ENCODE results near the gene PABPN1. TPM values are rescaled to one million over a fixed set of nuclear protein-coding genes. Genes with fewer than 3 reads are reported as not detected.

The PABPN1 gene
- total RNA-seq, 1 donor from 2014 or later = 337 TPM

GRCh38 chr14:23372509-23372908 is 51.3 kb downstream of the PABPN1 start, which contains the start of gene IL25:
TSS of gene IL25 (plus strand) at chr14:23372809.
- Mint-ChIP-seq H3K9me3 (no peaks in the 10 kb centered on the region), H3K36me3 (no peaks in the 10 kb centered on the region), H3K4me3 (no peak within 1 kb of the TSS), H3K27ac (no peak within 1 kb of the TSS), H3K27me3 (peaks cover 7% of the 10 kb centered on the region), H3K4me1 (ENCODE audit: unreplicated experiment) (no peaks in the 10 kb centered on the region)
- no peak for DNase-seq (ENCODE audit: extremely low spot score, unreplicated experiment)
- TF ChIP-seq, protein P1, sequence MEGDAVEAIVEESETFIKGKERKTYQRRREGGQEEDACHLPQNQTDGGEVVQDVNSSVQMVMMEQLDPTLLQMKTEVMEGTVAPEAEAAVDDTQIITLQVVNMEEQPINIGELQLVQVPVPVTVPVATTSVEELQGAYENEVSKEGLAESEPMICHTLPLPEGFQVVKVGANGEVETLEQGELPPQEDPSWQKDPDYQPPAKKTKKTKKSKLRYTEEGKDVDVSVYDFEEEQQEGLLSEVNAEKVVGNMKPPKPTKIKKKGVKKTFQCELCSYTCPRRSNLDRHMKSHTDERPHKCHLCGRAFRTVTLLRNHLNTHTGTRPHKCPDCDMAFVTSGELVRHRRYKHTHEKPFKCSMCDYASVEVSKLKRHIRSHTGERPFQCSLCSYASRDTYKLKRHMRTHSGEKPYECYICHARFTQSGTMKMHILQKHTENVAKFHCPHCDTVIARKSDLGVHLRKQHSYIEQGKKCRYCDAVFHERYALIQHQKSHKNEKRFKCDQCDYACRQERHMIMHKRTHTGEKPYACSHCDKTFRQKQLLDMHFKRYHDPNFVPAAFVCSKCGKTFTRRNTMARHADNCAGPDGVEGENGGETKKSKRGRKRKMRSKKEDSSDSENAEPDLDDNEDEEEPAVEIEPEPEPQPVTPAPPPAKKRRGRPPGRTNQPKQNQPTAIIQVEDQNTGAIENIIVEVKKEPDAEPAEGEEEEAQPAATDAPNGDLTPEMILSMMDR (conservative IDR thresholded peaks at IDR 0.05) = no peak

DNA sequence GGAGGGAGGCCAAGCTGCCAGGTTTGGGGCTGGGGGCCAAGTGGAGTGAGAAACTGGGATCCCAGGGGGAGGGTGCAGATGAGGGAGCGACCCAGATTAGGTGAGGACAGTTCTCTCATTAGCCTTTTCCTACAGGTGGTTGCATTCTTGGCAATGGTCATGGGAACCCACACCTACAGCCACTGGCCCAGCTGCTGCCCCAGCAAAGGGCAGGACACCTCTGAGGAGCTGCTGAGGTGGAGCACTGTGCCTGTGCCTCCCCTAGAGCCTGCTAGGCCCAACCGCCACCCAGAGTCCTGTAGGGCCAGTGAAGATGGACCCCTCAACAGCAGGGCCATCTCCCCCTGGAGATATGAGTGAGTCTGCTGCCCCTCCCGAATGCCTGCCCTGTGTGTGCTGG is 51.8 kb downstream of the PABPN1 start:
- Mint-ChIP-seq H3K36me3 (no peaks in the 10 kb centered on the region), H3K4me1 (ENCODE audit: unreplicated experiment) (no peaks in the 10 kb centered on the region), H3K9me3 (no peaks in the 10 kb centered on the region), H3K4me3 (no peak overlapping the region), H3K27me3 (peaks cover 7% of the 10 kb centered on the region), H3K27ac (no peak overlapping the region)
- DNase-seq (ENCODE audit: extremely low spot score, unreplicated experiment) = no peak
- TF ChIP-seq, protein P1 (conservative IDR thresholded peaks at IDR 0.05) = no peak

Other genes starting within 250 kb of the PABPN1 start
- gene ACIN1, start 226.3 kb upstream of the PABPN1 start, total RNA-seq (ENCODE audit: low replicate concordance) = 214 and 342 TPM in 2 replicates
- gene C14orf119, start 226.0 kb upstream of the PABPN1 start, total RNA-seq (ENCODE audit: low replicate concordance) = 53.0 and 67.2 TPM in 2 replicates
- gene CIROP, start 216.5 kb upstream of the PABPN1 start, total RNA-seq (ENCODE audit: low replicate concordance) = 0.19 and 0.40 TPM in 2 replicates
- gene CEBPE, start 202.2 kb upstream of the PABPN1 start, total RNA-seq (ENCODE audit: low replicate concordance) = not detected in 2 replicates
- 56.1 and 56.7 TPM in 2 replicates for gene SLC7A8, start 137.8 kb upstream of the PABPN1 start, total RNA-seq (ENCODE audit: low replicate concordance)
- not detected in 2 replicates for gene RNF212B, start 83.5 kb upstream of the PABPN1 start, total RNA-seq (ENCODE audit: low replicate concordance)
- gene HOMEZ, start 35.3 kb upstream of the PABPN1 start, total RNA-seq (ENCODE audit: low replicate concordance) = 15.9 and 19.5 TPM in 2 replicates
- gene PPP1R3E, start 18.6 kb upstream of the PABPN1 start, total RNA-seq (ENCODE audit: low replicate concordance) = 10.1 and 16.7 TPM in 2 replicates
- 21.0 and 22.5 TPM in 2 replicates for gene BCL2L2, start 14.6 kb upstream of the PABPN1 start, total RNA-seq (ENCODE audit: low replicate concordance)
- gene SLC22A17, start 31.4 kb downstream of the PABPN1 start, total RNA-seq (ENCODE audit: low replicate concordance) = 16.8 and 52.5 TPM in 2 replicates
- 41.0 and 59.3 TPM in 2 replicates for gene EFS, start 43.7 kb downstream of the PABPN1 start, total RNA-seq (ENCODE audit: low replicate concordance)
- not detected in 2 replicates for gene IL25, start 51.4 kb downstream of the PABPN1 start, total RNA-seq (ENCODE audit: low replicate concordance)
- 0.19 TPM in 1 of 2 replicates, not detected in the other for gene CMTM5, start 55.6 kb downstream of the PABPN1 start, total RNA-seq (ENCODE audit: low replicate concordance)
- gene MYH6, start 86.8 kb downstream of the PABPN1 start, total RNA-seq (ENCODE audit: low replicate concordance) = 0.24 and 0.50 TPM in 2 replicates
- gene MYH7, start 114.2 kb downstream of the PABPN1 start, total RNA-seq (ENCODE audit: low replicate concordance) = 0.14 TPM in 1 of 2 replicates, not detected in the other
- 36.5 and 51.1 TPM in 2 replicates for gene NGDN, start 148.2 kb downstream of the PABPN1 start, total RNA-seq (ENCODE audit: low replicate concordance)
- gene ZFHX2, start 230.3 kb downstream of the PABPN1 start, total RNA-seq (ENCODE audit: low replicate concordance) = 5.6 and 11.1 TPM in 2 replicates
- 14.3 and 16.4 TPM in 2 replicates for gene THTPA, start 234.8 kb downstream of the PABPN1 start, total RNA-seq (ENCODE audit: low replicate concordance)
- gene AP1G2, start 246.3 kb downstream of the PABPN1 start, total RNA-seq (ENCODE audit: low replicate concordance) = 156 and 170 TPM in 2 replicates